Fibroblast of lung (primary cell): ENCODE measurements around the gene C1orf53. TPM values are rescaled to one million over a fixed set of nuclear protein-coding genes. Genes with fewer than 3 reads are reported as not detected.

Experiments used
- DNase-seq, 2 donors: peaks; one replicate each; pipeline versions ENCODE4 v3.0.0 to v3.0.0-alpha.2; 2010; ENCODE audit warnings: low read depth in 2 of 2
- H2AFZ ChIP-seq: 2 replicates; pipeline ENCODE4 v1.5.1; 2012; ENCODE audit warnings: low read length, control low read depth, inconsistent platforms
- H3K27ac ChIP-seq: 2 replicates; pipeline ENCODE4 v1.5.1; 2011; ENCODE audit warnings: low read length, control low read depth; ENCODE audit not compliant: insufficient read depth
- H3K27me3 ChIP-seq: 2 replicates; pipeline ENCODE4 v1.5.1; 2011; ENCODE audit warnings: mild to moderate bottlenecking, low read length; ENCODE audit not compliant: control insufficient read depth, insufficient read depth
- H3K36me3 ChIP-seq: 2 replicates; pipeline ENCODE4 v1.5.1; 2011; ENCODE audit warnings: low read length; ENCODE audit not compliant: control insufficient read depth, insufficient read depth
- H3K4me1 ChIP-seq: 2 replicates; pipeline ENCODE4 v1.5.1; 2011; ENCODE audit warnings: low read length; ENCODE audit not compliant: control insufficient read depth, insufficient read depth; ENCODE audit errors: extremely low read depth
- H3K4me2 ChIP-seq: 2 replicates; pipeline ENCODE4 v1.5.1; 2011; ENCODE audit warnings: low read length, control low read depth; ENCODE audit not compliant: insufficient read depth; ENCODE audit errors: extremely low read depth
- H3K4me3 ChIP-seq, 4 experiments: fragments of 200-600 bp in 1 of 4; sonication (generic) in 1 of 4; replicated peaks in 1 of 4; 2 replicates each; pipeline ENCODE4 v1.5.1; 2011 to 2016; ENCODE audit warnings: low read length in 4 of 4, low read depth in 3 of 4, mild to moderate bottlenecking in 3 of 4, control low read depth in 2 of 4, inconsistent platforms in 1 of 4, mixed read lengths in 1 of 4; ENCODE audit not compliant: insufficient read depth in 1 of 4; ENCODE audit errors: control extremely low read depth in 1 of 4
- H3K79me2 ChIP-seq: 2 replicates; pipeline ENCODE4 v1.5.1; 2012; ENCODE audit warnings: mild to moderate bottlenecking, low read length, inconsistent platforms; ENCODE audit not compliant: control insufficient read depth, insufficient read depth
- H3K9ac ChIP-seq: 2 replicates; pipeline ENCODE4 v1.5.1; 2011; ENCODE audit warnings: mild to moderate bottlenecking, low read length, control low read depth; ENCODE audit not compliant: insufficient read depth
- H3K9me3 ChIP-seq: 2 replicates; pipeline ENCODE4 v1.5.1; 2012; ENCODE audit warnings: low read depth, low read length; ENCODE audit not compliant: control insufficient read depth, insufficient read depth
- H4K20me1 ChIP-seq: 2 replicates; pipeline ENCODE4 v1.5.1; 2011; ENCODE audit warnings: low read length; ENCODE audit not compliant: control insufficient read depth, insufficient read depth; ENCODE audit errors: extremely low read depth
- EZH2 ChIP-seq: IDR thresholded peaks from 2 replicates; pipeline ENCODE4 v1.5.1; 2012; ENCODE audit warnings: low read length, control low read depth, mild to moderate bottlenecking; ENCODE audit errors: missing control alignments
- polyA plus RNA-seq, 2 donors: library from polyadenylated mRNA; depleted of rRNA in 1 of 2; stranded (reverse) in 1 of 2; unstranded in 1 of 2; fragments of >200 nt; gene quantifications; 2 replicates each; pipeline ENCODE4 v1.2.1, GENCODE V29; 2011 to 2012; ENCODE audit warnings: missing spikeins in 1 of 2
- total RNA-seq: library from RNA; depleted of rRNA; stranded (reverse); fragments of >200 nt; gene quantifications from 2 replicates; pipeline ENCODE4 v1.2.1, GENCODE V29; 2014
- TF ChIP-seq, protein P1 (sequence below), 2 donors: IDR thresholded peaks in 1 of 2; conservative IDR thresholded peaks in 1 of 2; 1 replicate in 1 of 2; 2 replicates in 1 of 2; pipeline ENCODE4 v1.5.1; 2011 to 2012; ENCODE audit warnings: low read length in 2 of 2, control low read depth in 1 of 2, inconsistent platforms in 1 of 2, low read depth in 1 of 2, mild to moderate bottlenecking in 1 of 2

Gene C1orf53
- total and polyA plus RNA-seq, 2 donors (not counting 1 experiment from before 2014, with no cell fraction given): 3.0 to 3.3 TPM

DNA sequence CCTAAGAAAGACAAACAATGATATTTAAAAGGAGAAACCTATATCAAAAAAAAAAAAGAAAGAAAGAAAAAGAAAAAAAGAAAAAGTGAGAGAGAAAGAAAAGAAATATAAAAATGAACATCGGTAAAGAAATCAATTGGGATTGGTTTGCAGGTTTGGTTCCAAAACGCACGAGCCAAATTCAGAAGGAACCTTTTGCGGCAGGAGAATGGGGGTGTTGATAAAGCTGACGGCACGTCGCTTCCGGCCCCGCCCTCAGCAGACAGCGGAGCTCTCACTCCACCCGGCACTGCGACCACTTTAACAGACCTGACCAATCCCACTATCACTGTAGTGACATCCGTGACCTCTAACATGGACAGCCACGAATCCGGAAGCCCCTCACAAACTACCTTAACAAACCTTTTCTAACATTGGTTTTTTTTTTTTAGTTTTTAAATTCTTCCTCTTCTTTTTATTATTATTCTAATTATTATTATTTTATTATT lies 26.5 kb downstream of the C1orf53 start:
- DNase-seq: no peak
- Histone ChIP-seq H3K27me3 (peaks cover 5% of the 10 kb centered on the region), H3K4me3 (peak overlapping the region in 2 of 4 experiments; percentile 20 to 64), H3K27ac (no peak overlapping the region), H3K9me3 (no peaks in the 10 kb centered on the region), H3K79me2 (no peaks in the 10 kb centered on the region), H3K36me3 (no peaks in the 10 kb centered on the region), H3K4me2 (no peak overlapping the region), H4K20me1 (no peaks in the 10 kb centered on the region), H3K9ac (no peak overlapping the region), H3K4me1 (no peaks in the 10 kb centered on the region), H2AFZ (no peak overlapping the region)
- no peak for TF ChIP-seq EZH2
- TF ChIP-seq, protein P1, sequence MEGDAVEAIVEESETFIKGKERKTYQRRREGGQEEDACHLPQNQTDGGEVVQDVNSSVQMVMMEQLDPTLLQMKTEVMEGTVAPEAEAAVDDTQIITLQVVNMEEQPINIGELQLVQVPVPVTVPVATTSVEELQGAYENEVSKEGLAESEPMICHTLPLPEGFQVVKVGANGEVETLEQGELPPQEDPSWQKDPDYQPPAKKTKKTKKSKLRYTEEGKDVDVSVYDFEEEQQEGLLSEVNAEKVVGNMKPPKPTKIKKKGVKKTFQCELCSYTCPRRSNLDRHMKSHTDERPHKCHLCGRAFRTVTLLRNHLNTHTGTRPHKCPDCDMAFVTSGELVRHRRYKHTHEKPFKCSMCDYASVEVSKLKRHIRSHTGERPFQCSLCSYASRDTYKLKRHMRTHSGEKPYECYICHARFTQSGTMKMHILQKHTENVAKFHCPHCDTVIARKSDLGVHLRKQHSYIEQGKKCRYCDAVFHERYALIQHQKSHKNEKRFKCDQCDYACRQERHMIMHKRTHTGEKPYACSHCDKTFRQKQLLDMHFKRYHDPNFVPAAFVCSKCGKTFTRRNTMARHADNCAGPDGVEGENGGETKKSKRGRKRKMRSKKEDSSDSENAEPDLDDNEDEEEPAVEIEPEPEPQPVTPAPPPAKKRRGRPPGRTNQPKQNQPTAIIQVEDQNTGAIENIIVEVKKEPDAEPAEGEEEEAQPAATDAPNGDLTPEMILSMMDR (conservative IDR thresholded peaks at IDR 0.05 in 1 of 2, IDR thresholded peaks at IDR 0.05 in 1 of 2; ENCODE audit: low read depth in 1 of 2, low read length in 2 of 2): no peak

DNA sequence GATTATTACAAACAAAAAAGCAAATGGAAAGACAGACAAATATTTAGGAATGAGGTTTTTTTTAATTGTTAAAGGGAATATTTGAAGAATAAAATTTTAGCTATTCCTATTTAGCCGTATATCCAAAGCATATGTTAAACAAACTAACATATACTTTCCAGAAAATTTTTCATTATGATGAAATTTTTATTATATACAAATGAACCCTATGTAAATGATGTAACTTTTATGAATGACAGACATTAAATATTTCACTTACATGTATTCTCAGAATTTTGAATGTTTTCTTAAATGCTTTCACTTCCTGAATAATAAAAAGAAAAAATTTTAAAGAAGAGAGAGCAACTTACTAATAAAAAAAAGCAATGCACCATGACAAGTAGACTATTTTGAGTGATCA lies 30.6 kb downstream of the C1orf53 start:
- no peak overlapping the region for H3K9ac ChIP-seq
- no peak overlapping the region for H3K4me3 ChIP-seq
- no peaks in the 10 kb centered on the region for H4K20me1 ChIP-seq
- H2AFZ ChIP-seq: no peak overlapping the region
- H3K9me3 ChIP-seq: no peaks in the 10 kb centered on the region
- H3K4me2 ChIP-seq: no peak overlapping the region
- TF ChIP-seq EZH2: no peak
- TF ChIP-seq, protein P1 (conservative IDR thresholded peaks at IDR 0.05 in 1 of 2, IDR thresholded peaks at IDR 0.05 in 1 of 2; ENCODE audit: low read depth in 1 of 2, low read length in 2 of 2): no peak
- H3K27ac ChIP-seq: no peak overlapping the region
- no peaks in the 10 kb centered on the region for H3K36me3 ChIP-seq
- DNase-seq: no peak
- no peaks in the 10 kb centered on the region for H3K27me3 ChIP-seq
- no peaks in the 10 kb centered on the region for H3K4me1 ChIP-seq
- H3K79me2 ChIP-seq: no peaks in the 10 kb centered on the region

- Histone ChIP-seq H3K4me3 (no peak overlapping the region), H3K9ac (no peak overlapping the region), H3K9me3 (no peaks in the 10 kb centered on the region), H2AFZ (no peak overlapping the region), H4K20me1 (no peaks in the 10 kb centered on the region), H3K79me2 (no peaks in the 10 kb centered on the region), H3K4me2 (no peak overlapping the region), H3K36me3 (no peaks in the 10 kb centered on the region), H3K27ac (no peak overlapping the region), H3K4me1 (no peaks in the 10 kb centered on the region), H3K27me3 (no peaks in the 10 kb centered on the region)
- no peak for TF ChIP-seq EZH2
- TF ChIP-seq, protein P1 (conservative IDR thresholded peaks at IDR 0.05 in 1 of 2, IDR thresholded peaks at IDR 0.05 in 1 of 2; ENCODE audit: low read depth in 1 of 2, low read length in 2 of 2): no peak
- no peak for DNase-seq
Observed at GRCh38 chr1:197933647-197934046, 31.2 kb downstream of the C1orf53 start.
